Endothelial cell of umbilical vein (primary cell): ENCODE results near the gene NECTIN3. TPM values are rescaled to one million over a fixed set of nuclear protein-coding genes. Genes with fewer than 3 reads are reported as not detected.

Source experiments
- BruUV-seq: library from RNA; stranded (reverse); fragments of 400-500 nt; replicated peaks from 2 replicates; lab custom pipeline; 2021; lab: Mats Ljungman, UMichigan
- CTCF ChIA-PET: fragments of 300-600, 350-600 bp; sonication (Branson Sonifier 250); formaldehyde crosslinking; loops from one replicate; lab custom pipeline; 2021; ENCODE audit warnings: antibody characterized with exemption, inconsistent platforms; lab: Charles Lee
- POLR2A ChIA-PET: fragments of 300-600, 350-600 bp; sonication (Branson Sonifier 250); formaldehyde crosslinking; loops from one replicate; lab custom pipeline; 2021; ENCODE audit warnings: antibody characterized with exemption, inconsistent platforms; lab: Charles Lee
- DNase-seq: peaks from one replicate; pipeline ENCODE4 v3.0.0-alpha.2; 2011; ENCODE audit warnings: low read depth, low spot score
- FAIRE-seq: peaks from 2 replicates; lab custom pipeline; 2011; peaks lifted over from hg19 to GRCh38; lab: Jason Lieb, UNC
- H2AFZ ChIP-seq: 2 replicates; pipeline ENCODE4 v1.6.0; 2012; ENCODE audit warnings: low read depth, low read length, control low read depth, inconsistent platforms
- H3K27ac ChIP-seq: 2 replicates; pipeline ENCODE4 v1.5.1; 2011; ENCODE audit warnings: low read depth, mild to moderate bottlenecking, control low read depth, low read length, moderate library complexity; ENCODE audit not compliant: insufficient read depth
- H3K27me3 ChIP-seq, 2 experiments: 2 replicates each; pipeline versions ENCODE4 v1.6.0 to v1.6.1; 2011; ENCODE audit warnings: low read length in 2 of 2, mixed read lengths in 1 of 2; ENCODE audit not compliant: control insufficient read depth in 2 of 2, insufficient read depth in 2 of 2
- H3K36me3 ChIP-seq, 2 experiments: 2 replicates in 1 of 2; 3 replicates in 1 of 2; pipeline ENCODE4 v1.5.1; 2011; ENCODE audit warnings: low read length in 2 of 2, mild to moderate bottlenecking in 1 of 2, moderate library complexity in 1 of 2; ENCODE audit not compliant: control insufficient read depth in 2 of 2, insufficient read depth in 2 of 2; ENCODE audit errors: extremely low read depth in 1 of 2
- H3K4me1 ChIP-seq: 3 replicates; pipeline ENCODE4 v1.5.1; 2011; ENCODE audit warnings: mild to moderate bottlenecking, low read length; ENCODE audit not compliant: control insufficient read depth, insufficient read depth; ENCODE audit errors: extremely low read depth
- H3K4me2 ChIP-seq: 2 replicates; pipeline ENCODE4 v1.6.1; 2011; ENCODE audit warnings: low read length, control low read depth, mixed read lengths; ENCODE audit not compliant: insufficient read depth
- H3K4me3 ChIP-seq, 3 experiments: fragments of 200-600 bp in 1 of 3; sonication (generic), shearing (Covaris generic) in 1 of 3; replicated peaks in 1 of 3; 2 replicates each; pipeline ENCODE4 v1.5.1; 2011 to 2016; ENCODE audit warnings: control low read depth in 3 of 3, low read length in 3 of 3, mild to moderate bottlenecking in 2 of 3, inconsistent platforms in 1 of 3, low read depth in 1 of 3, moderate library complexity in 1 of 3; ENCODE audit not compliant: insufficient read depth in 1 of 3
- H3K79me2 ChIP-seq: 2 replicates; pipeline ENCODE4 v1.6.0; 2012; ENCODE audit warnings: low read length, inconsistent platforms; ENCODE audit not compliant: control insufficient read depth, insufficient read depth
- H3K9ac ChIP-seq: replicated peaks from 2 replicates; pipeline ENCODE3; 2011; ENCODE audit warnings: low read length, control low read depth; ENCODE audit not compliant: insufficient read depth; ENCODE audit errors: extremely low read depth
- H3K9me1 ChIP-seq: replicated peaks from 3 replicates; pipeline ENCODE4 v1.6.0; 2011; ENCODE audit warnings: mild to moderate bottlenecking, low read length; ENCODE audit not compliant: control insufficient read depth, insufficient read depth; ENCODE audit errors: extremely low read depth
- H3K9me3 ChIP-seq: replicated peaks from 2 replicates; pipeline ENCODE4 v1.5.1; 2012; ENCODE audit warnings: low read length, inconsistent platforms; ENCODE audit not compliant: control insufficient read depth, insufficient read depth
- H4K20me1 ChIP-seq: replicated peaks from 2 replicates; pipeline ENCODE3; 2011; ENCODE audit warnings: mild to moderate bottlenecking, low read length; ENCODE audit not compliant: control insufficient read depth, insufficient read depth; ENCODE audit errors: extremely low read depth
- EZH2 ChIP-seq: IDR thresholded peaks from 2 replicates; pipeline ENCODE4 v1.6.1; 2012; ENCODE audit warnings: borderline replicate concordance, low read depth, mild to moderate bottlenecking, moderate library complexity, low read length, inconsistent platforms; ENCODE audit not compliant: severe bottlenecking
- FOS ChIP-seq: IDR thresholded peaks from 2 replicates; pipeline ENCODE4 v1.6.1; 2011; ENCODE audit warnings: mild to moderate bottlenecking, low read length, moderate library complexity, borderline replicate concordance; ENCODE audit not compliant: insufficient read depth
- GATA2 ChIP-seq: IDR thresholded peaks from 2 replicates; pipeline ENCODE4 v1.7.0; 2011; ENCODE audit warnings: low read depth, mild to moderate bottlenecking, moderate library complexity, mixed read lengths, low read length; ENCODE audit not compliant: insufficient read length, insufficient read depth
- JUN ChIP-seq: IDR thresholded peaks from 2 replicates; pipeline ENCODE4 v1.6.1; 2011; ENCODE audit warnings: borderline replicate concordance, low read depth; ENCODE audit not compliant: insufficient read length, insufficient read depth
- MYC ChIP-seq: IDR thresholded peaks from one replicate; pipeline ENCODE4 v1.6.1; 2011; ENCODE audit warnings: mild to moderate bottlenecking, low read depth, low read length
- POLR2A ChIP-seq: IDR thresholded peaks from 2 replicates; pipeline ENCODE4 v1.6.1; 2012; ENCODE audit warnings: low read depth, mild to moderate bottlenecking, control low read depth, low read length
- POLR2AphosphoS5 ChIP-seq: IDR thresholded peaks from 2 replicates; pipeline ENCODE4 v1.6.1; 2012; ENCODE audit warnings: low read depth, mild to moderate bottlenecking, control low read depth, low read length, moderate library complexity; ENCODE audit not compliant: insufficient read depth
- dilution Hi-C: fragments of 300-500 bp; cut with MboI; formaldehyde crosslinking; loops from one replicate; pipeline ENCODE4 v1.15.0; 2019; ENCODE audit warnings: low sequenced_read_pairs; ENCODE audit not compliant: extremely low pct_ligation_motif_present
- intact Hi-C: fragments of 100-400 bp; cut with micrococcal nuclease; formaldehyde crosslinking; loops from one replicate; pipeline ENCODE4 v1.10.0; 2022
- polyA plus RNA-seq, 4 experiments: library from polyadenylated mRNA; depleted of rRNA in 3 of 4; stranded (reverse) in 3 of 4; unstranded in 1 of 4; fragments of >200 nt; gene quantifications; 2 replicates each; pipeline versions ENCODE4 v1.2.1 to v1.2.3, GENCODE V29; 2011 to 2012; ENCODE audit warnings: missing spikeins in 1 of 4
- total RNA-seq: library from RNA; stranded (reverse); gene quantifications from 2 replicates; pipeline ENCODE4 v1.2.3, GENCODE V29; 2021
- TF ChIP-seq, protein P1 (sequence below): IDR thresholded peaks from 2 replicates; pipeline ENCODE4 v1.6.1; 2011; ENCODE audit not compliant: insufficient read depth, insufficient read length
- TF ChIP-seq, protein P2 (sequence below), 2 donors: IDR thresholded peaks; 1 replicate in 1 of 2; 2 replicates in 1 of 2; pipeline ENCODE4 v1.5.1; 2011; ENCODE audit warnings: low read length in 2 of 2, mild to moderate bottlenecking in 2 of 2, moderate library complexity in 2 of 2, control low read depth in 1 of 2, inconsistent platforms in 1 of 2, low read depth in 1 of 2; ENCODE audit not compliant: insufficient read depth in 1 of 2; ENCODE audit errors: extremely low read depth in 1 of 2

The NECTIN3 gene
- total and polyA plus RNA-seq, 2 donors (not counting 3 experiments of a cell fraction or from before 2014, with no cell fraction given), result 14.3 to 26.9 TPM

DNA sequence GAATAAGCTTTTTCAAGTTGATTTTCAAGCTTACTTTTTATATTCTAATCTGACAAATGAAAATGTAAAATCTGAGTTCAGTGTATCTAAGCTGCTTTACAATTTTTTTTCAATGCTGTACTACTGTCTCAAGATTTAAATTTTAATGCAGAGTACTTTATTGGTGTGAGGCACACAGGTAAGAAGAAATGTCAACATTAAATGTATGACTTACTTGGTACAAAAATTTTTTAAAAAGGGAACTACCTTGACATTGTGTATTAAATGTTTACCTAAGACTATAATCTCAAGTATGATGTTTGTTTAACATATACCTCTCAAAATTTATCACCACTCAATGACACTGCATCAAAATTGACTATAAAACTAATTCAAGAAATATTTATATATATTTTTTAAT is 62.7 kb downstream of the NECTIN3 start:
- FAIRE-seq, result no peak
- CTCF ChIA-PET, result interaction anchor here (1.0 kb wide), 1 partner anchor 22 kb away, joined by 3 read pairs; no protein-coding TSS in a partner anchor
- DNase-seq, result no peak

More for the DNA sequence above, 62.7 kb downstream of the NECTIN3 start:
- Histone ChIP-seq H2AFZ (no peak overlapping the region), H3K36me3 (peaks cover 0 to 2% of the 10 kb centered on the region in 2 experiments), H3K9ac (no peak overlapping the region), H3K79me2 (no peaks in the 10 kb centered on the region), H3K27ac (no peak overlapping the region), H3K4me2 (no peak overlapping the region), H4K20me1 (no peaks in the 10 kb centered on the region), H3K4me1 (no peaks in the 10 kb centered on the region), H3K9me1 (no peaks in the 10 kb centered on the region), H3K9me3 (no peaks in the 10 kb centered on the region), H3K4me3 (no peak overlapping the region), H3K27me3 (no peaks in the 10 kb centered on the region)
- TF ChIP-seq EZH2 (no peak), GATA2 (no peak), POLR2A (no peak), MYC (no peak), POLR2AphosphoS5 (no peak), JUN (no peak), FOS (no peak)
- TF ChIP-seq, protein P1, sequence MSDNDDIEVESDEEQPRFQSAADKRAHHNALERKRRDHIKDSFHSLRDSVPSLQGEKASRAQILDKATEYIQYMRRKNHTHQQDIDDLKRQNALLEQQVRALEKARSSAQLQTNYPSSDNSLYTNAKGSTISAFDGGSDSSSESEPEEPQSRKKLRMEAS, result no peak
- TF ChIP-seq, protein P2, sequence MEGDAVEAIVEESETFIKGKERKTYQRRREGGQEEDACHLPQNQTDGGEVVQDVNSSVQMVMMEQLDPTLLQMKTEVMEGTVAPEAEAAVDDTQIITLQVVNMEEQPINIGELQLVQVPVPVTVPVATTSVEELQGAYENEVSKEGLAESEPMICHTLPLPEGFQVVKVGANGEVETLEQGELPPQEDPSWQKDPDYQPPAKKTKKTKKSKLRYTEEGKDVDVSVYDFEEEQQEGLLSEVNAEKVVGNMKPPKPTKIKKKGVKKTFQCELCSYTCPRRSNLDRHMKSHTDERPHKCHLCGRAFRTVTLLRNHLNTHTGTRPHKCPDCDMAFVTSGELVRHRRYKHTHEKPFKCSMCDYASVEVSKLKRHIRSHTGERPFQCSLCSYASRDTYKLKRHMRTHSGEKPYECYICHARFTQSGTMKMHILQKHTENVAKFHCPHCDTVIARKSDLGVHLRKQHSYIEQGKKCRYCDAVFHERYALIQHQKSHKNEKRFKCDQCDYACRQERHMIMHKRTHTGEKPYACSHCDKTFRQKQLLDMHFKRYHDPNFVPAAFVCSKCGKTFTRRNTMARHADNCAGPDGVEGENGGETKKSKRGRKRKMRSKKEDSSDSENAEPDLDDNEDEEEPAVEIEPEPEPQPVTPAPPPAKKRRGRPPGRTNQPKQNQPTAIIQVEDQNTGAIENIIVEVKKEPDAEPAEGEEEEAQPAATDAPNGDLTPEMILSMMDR (IDR thresholded peaks at IDR 0.05; ENCODE audit: extremely low read depth in 1 of 2, insufficient read depth in 1 of 2, low read depth in 1 of 2, low read length in 2 of 2), result no peak
- BruUV-seq, result no TSS peak
- dilution Hi-C loops, result no loop called here
- intact Hi-C loops, result no loop called here
- POLR2A ChIA-PET, result no interaction called here
